Epithelial cell of proximal tubule (primary cell): ENCODE data around the gene UPK1A. TPM values are rescaled to one million over a fixed set of nuclear protein-coding genes. Genes with fewer than 3 reads are reported as not detected.

Source experiments
- DNase-seq: peaks from one replicate; pipeline ENCODE4 v3.0.0-alpha.2; 2011; ENCODE audit warnings: low read depth
- H3K4me3 ChIP-seq: 2 replicates; pipeline ENCODE4 v1.5.1; 2011; ENCODE audit warnings: low read depth, mild to moderate bottlenecking, low read length
- CTCF ChIP-seq: conservative IDR thresholded peaks from 2 replicates; pipeline ENCODE4 v1.5.1; 2012; ENCODE audit warnings: low read depth, mild to moderate bottlenecking, low read length
- total RNA-seq: library from RNA; depleted of rRNA; stranded (reverse); fragments of >200 nt; gene quantifications from 2 replicates; pipeline ENCODE4 v1.2.3, GENCODE V29; 2015

Gene UPK1A
- total RNA-seq, 1 donor from 2014 or later = not detected

- no peak for DNase-seq
- peak overlapping the region; percentile 71 for H3K4me3 ChIP-seq
- TF ChIP-seq CTCF = no peak
These were observed 22.8 kb upstream of the UPK1A start for GRCh38 chr19:35643255-35644205.

DNA sequence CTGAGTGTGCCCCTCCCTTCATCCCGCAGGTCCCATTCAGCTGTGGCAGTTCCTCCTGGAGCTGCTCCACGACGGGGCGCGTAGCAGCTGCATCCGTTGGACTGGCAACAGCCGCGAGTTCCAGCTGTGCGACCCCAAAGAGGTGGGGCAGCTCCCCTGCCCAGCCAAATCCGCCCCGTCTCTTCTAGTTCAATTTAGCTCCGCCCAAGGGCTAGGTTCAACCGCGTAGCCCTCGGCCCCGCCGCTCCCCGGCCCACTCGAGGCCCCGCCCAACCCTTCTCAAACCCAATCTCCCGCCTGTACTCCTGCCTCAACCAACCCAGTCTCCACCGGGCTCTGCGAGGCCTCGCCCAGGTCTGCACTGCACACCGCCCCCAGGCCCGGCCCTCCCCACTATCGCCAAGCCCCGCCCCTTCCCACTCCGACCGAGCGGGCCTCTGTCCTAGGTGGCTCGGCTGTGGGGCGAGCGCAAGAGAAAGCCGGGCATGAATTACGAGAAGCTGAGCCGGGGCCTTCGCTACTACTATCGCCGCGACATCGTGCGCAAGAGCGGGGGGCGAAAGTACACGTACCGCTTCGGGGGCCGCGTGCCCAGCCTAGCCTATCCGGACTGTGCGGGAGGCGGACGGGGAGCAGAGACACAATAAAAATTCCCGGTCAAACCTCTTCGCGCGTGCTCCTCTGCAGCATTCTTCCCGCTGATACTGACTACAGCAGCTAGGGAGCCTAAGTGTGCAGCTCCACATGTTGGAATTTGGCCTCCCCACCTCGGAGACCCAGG, 21.9 kb upstream of the UPK1A start:
- H3K4me3 ChIP-seq = peak overlapping the region; percentile 71
- TF ChIP-seq CTCF = no peak
- peak; percentile 48 for DNase-seq

DNA sequence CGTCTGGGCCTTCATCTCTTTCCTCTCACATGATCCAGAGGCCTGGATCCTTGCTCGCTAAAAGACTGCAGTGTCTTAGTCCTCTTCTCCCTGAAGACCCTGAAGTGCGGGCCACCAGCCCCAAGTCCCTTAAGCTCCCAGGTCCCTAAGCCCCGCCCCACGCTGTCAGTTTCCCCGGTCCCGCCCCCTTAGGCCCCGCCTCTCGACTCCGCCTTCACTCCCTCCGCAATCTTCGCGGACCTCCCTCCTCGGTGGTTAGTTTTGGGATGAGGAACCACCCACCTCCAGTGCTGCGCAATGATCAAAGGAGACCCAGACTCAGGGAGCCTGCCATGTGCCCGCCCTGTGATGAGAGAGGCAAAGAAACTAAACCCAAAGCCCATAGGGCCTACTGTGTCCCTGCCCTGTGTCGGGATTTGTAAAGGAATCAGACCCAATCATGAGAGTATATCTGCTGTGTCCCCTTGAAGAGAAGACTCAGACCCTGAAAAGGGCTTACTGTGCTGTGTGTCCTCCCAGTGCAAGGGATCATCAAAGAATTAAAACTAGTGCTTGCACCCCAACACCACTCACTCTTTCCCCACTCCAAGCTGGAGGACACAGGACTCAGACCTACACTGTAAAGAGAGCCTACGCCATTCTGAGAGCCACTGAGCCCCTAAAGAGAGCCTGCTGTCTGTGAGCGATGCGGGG, 21.2 kb upstream of the UPK1A start:
- peak overlapping the region; percentile 71 for H3K4me3 ChIP-seq
- TF ChIP-seq CTCF = no peak
- DNase-seq = no peak

GRCh38 chr19:35645680-35646511, 20.4 kb upstream of the UPK1A start:
- DNase-seq = no peak
- H3K4me3 ChIP-seq = no peak overlapping the region
- TF ChIP-seq CTCF = no peak

- no peak for TF ChIP-seq CTCF
- peak within 1 kb of the TSS; percentile 85 for H3K4me3 ChIP-seq
- peak; percentile 76 for DNase-seq
These were observed 18.0 kb upstream of the UPK1A start, which contains the start of gene COX6B1 for GRCh38 chr19:35648017-35648961. COX6B1 (plus strand) TSS chr19:35648323; CDS start chr19:35651244, 2,921 bp downstream.
